ENCODE data around the gene COG5.

GRCh38 chr7:107394831-107395230 lies 168.9 kb downstream of the COG5 start:
- TF ChIP-seq POLR2A (IDR thresholded peaks at IDR 0.05) (no peak), POLR2AphosphoS5 (IDR thresholded peaks at IDR 0.05) (no peak), CTCF (IDR thresholded peaks at IDR 0.05) (no peak)

Measured in breast epithelium (tissue), 3 donors.